ENCODE data around the gene COL23A1. TPM values are rescaled to one million over a fixed set of nuclear protein-coding genes. Genes with fewer than 3 reads are reported as not detected.

The COL23A1 gene
- polyA plus RNA-seq, 1 donor: 6.2 TPM

DNA sequence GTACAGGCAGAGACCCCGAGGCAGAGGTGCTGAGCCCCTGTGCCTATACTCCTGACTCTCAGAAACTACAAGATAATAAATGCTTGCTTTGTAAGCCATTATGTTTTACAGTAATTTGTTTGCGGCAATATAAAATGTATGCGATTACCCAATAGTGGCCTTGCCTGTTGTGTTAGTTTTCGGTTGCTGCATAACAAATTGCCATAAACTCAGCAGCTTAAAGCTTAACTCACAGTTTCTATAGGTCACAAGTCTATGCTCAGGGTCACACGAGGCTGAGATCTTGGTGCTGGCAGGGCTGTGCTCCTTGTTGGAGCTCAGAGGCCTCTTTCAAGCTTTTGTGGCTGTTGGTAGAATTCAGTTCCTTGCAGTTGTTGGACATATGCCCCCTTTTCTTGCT lies 114.8 kb downstream of the COL23A1 start:
- no peak for DNase-seq

- DNase-seq: no peak
Measured at GRCh38 chr5:178474562-178475184, 115.5 kb downstream of the COL23A1 start.

DNA sequence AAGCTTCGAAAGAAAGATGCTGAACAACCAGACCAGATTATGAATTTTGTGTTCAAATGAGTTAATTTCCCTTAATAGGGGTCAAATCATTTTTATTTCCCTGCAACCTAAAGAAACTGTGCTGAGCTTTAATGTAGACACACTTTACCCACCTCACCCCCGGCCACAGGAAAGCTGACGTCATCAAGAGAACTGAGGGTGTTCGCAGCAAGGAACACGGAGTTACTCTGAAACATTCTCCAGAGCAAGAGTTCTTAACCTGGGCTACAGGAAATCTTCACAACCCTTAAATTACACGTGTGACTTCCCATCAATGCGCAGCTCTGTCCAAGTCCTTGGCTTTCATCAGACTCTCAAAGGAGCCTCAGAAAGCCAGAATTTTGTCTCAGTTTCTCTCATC lies 116.3 kb downstream of the COL23A1 start:
- no peak for DNase-seq

DNA sequence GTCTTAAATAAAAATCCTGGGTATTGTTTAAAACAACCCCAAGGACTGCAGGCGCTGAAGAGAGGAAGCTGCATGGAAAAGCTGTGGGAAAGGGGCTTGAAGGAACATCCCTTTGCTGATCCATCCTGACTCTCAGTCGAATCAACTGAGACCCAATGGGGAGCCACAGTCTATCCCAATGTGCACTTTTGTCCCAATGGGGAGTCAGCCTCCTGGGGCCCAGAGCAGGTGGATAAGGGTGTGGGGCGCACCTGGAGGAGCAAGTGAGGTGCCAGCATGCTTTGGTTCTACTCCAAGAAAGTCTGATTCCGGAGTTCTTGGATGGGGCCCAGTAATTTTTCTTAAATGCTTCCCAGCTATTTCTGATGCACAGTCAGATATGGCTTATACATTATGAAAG lies 118.1 kb downstream of the COL23A1 start:
- DNase-seq: no peak

DNA sequence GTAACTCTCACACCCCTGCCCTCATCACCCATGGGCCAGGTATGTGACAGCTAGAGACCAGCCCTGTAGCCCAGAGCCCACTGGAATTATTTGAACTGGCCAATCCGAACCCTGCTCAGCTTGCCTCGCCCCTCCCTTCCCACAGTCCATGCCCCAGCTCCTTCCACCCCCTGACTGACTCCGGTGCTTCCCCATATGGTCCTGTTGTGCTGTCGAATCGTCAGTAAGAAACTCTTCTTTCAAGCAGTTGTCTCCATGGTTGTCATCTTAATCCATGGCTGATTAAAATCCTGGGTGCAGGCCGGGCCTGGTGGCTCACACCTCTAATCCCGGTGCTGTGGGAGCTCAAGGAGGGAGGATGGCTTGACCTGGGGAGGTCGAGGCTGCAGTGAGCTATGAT lies 118.5 kb downstream of the COL23A1 start:
- DNase-seq: no peak

- DNase-seq: no peak
Measured at GRCh38 chr5:178470760-178471025, 119.5 kb downstream of the COL23A1 start.

GRCh38 chr5:178469975-178470759 lies 120.0 kb downstream of the COL23A1 start:
- DNase-seq: no peak

GRCh38 chr5:178469011-178469974 lies 120.9 kb downstream of the COL23A1 start:
- DNase-seq: no peak

- no peak for DNase-seq
Measured at GRCh38 chr5:178468196-178468685, 122.0 kb downstream of the COL23A1 start.

GRCh38 chr5:178467568-178468195 lies 122.5 kb downstream of the COL23A1 start:
- DNase-seq: no peak

DNA sequence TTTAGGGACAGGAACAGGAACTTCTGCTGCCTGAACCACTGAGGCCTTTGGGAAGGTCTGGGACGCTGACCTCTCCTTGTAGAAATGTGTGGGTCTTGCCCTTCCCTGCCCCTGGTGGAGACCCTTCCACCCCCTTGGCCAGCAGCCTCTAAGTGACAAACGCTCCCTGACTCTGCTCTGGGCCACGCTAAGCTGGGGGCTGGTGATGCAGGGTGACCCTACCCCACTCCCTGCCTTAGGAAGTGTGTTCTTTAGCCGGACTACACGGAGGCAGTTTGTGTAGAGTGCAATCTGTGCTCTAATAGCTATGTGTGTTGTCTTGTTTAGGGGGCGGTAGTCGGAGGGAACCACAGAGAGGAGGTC lies 123.0 kb downstream of the COL23A1 start:
- DNase-seq: no peak

GRCh38 chr5:178466342-178466741 lies 123.9 kb downstream of the COL23A1 start:
- no peak for DNase-seq

DNA sequence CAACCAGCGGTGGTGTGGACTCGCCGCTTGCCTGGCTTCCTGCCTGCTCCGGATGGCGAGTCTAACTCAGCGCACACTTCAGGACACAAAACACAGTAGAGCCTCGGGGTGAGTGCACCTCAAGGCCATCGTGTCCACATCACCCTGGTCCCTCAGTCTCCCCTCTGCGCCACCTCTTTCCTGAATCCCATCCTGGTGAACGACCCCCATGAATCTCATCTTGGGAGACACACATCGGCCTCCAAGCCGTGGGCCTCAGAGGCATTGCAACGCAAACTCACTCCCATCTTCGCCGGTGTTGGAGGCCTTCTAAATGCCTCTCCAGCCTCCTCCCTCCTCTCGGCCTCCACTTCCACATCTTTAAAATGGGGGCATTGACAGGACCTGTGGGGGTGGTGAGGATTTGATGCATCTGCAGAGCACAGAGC lies 124.3 kb downstream of the COL23A1 start:
- no peak for DNase-seq

DNA sequence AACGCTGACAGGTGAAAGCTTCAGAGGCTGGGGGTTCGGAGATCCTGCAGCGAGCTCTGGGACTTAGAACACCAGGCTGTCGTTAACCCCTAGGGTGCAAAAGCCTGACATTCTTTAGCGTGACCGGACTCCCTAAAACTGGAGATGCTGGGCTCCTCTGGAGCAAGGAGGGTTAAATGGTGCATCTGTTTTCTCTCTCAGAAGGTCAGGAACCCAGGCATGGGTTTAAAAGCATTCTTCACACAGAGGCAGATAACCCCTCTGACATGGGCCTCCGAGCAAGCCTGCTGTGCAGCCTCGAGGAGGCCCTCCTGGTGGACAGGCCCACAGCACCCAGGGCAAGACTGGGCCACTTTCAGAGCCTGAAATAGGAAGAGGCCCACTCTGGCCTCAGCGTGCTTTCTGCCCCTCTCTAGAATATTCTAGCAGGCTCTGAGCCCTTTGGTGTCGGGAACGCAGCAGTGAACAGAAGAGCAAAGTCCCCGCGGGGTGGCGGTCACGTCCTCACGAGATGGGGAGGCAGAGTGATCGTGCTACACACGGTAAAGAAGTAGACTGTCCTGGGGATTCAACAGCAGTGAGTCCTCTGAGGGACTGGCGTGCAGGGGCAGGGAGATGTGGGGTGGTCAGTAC lies 124.8 kb downstream of the COL23A1 start:
- no peak for DNase-seq

DNA sequence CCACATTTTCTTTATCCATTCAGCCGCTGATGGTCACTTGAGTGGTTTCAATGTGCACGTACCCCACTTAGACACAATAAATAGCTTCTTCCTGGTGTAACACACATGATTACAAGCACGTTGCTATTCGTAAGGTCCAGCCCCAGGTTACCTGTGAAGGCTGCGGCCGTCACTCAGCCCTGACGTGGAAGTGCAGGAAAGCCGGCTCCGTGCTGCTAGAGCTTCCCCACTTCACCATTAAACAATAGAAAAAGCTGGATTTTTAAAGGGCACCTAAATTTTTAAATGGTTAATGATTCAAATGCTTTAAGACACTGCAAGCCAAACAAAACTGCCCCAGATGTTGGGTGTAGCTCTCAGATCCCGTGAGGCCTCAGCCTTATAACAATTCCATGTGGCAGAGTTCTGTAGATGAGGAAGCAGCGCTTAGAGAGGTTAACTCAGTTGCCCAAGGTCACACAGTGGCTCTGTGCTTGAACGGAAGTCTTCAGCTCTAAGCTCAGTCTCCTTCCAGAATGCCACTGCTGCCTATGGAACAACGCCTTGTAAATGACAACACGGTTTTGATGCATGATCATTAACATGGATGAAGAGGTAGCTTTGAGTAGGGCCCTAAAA lies 125.7 kb downstream of the COL23A1 start:
- DNase-seq: no peak

DNA sequence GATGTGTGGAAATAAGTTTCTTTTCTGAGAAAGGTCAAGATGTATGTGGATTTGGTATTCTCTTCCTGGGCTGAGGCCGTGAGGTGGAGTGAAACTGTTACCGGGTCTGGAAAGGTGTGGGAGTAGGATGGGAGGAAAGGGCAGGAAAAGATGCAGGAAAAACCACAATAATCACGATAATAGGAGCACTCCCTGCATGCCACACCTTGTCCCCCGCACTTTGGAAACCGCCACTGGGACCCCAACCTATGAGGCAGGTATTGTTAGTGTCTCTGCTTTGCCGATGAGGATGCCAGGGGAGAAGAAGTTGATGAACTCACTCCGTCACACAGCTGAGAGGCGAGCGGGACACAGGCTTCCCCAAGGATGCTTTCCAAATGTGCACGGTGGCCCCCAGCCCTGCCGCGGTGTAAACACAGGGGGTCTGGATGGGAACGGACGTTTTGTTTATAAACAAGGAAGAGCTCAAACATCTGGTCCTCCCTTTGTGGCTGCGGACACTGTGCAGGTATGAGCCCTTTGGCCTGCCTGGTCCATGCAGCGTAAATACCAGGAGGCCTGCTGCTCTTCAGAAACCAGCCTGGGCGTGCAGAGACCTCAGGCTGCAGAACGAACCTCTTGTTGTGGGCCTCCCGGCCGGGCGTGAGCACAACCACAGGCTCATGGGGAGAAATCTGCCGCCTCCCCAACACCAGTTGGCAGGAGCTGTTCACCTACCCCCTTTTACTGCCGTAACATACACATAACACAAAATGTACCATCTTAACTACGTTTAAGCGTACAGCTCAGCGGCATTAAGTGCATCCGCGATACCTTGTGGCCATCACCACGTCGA lies 126.7 kb downstream of the COL23A1 start:
- DNase-seq: no peak

GRCh38 chr5:178462816-178463215 lies 127.4 kb downstream of the COL23A1 start:
- peak; percentile 66 for DNase-seq

- no peak for DNase-seq
Measured at GRCh38 chr5:178462076-178462475, 128.1 kb downstream of the COL23A1 start.

- peak; percentile 58 for DNase-seq
Measured at GRCh38 chr5:178461004-178461730, 129.0 kb downstream of the COL23A1 start.

- DNase-seq: no peak
Measured at GRCh38 chr5:178460598-178460997, 129.6 kb downstream of the COL23A1 start.
